Epidermal melanocyte (primary cell): Measurements from ENCODE around the gene TAS2R1.

ENCODE experiments used
- DNase-seq: peaks from one replicate; pipeline ENCODE4 v3.0.0; 2011; ENCODE audit warnings: low spot score; ENCODE audit not compliant: insufficient read length

Gene TAS2R1, protein sequence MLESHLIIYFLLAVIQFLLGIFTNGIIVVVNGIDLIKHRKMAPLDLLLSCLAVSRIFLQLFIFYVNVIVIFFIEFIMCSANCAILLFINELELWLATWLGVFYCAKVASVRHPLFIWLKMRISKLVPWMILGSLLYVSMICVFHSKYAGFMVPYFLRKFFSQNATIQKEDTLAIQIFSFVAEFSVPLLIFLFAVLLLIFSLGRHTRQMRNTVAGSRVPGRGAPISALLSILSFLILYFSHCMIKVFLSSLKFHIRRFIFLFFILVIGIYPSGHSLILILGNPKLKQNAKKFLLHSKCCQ

DNA sequence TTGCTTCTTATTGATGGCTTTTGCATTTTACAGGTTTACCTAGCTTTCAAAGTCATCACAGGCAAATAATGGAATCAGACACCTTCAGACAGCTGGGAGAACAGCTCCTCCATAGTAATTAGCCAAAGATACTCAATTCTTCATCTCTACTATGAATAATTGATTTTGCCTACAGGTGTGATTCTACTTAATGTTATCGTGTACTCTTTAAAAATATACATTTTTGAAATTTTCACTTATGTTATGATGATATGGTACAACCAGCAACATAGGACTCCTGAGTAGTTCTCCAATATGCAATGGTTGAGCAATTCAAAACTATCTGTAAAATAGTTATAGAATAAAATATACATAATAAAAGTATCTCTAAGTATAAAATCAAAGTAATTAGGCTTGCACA is at the start of gene TAS2R1:
TSS of gene TAS2R1 (minus strand) at position 101 of the 400 bp plus-strand sequence. CDS start 319 bp downstream, outside the sequence.
- no peak for DNase-seq

DNA sequence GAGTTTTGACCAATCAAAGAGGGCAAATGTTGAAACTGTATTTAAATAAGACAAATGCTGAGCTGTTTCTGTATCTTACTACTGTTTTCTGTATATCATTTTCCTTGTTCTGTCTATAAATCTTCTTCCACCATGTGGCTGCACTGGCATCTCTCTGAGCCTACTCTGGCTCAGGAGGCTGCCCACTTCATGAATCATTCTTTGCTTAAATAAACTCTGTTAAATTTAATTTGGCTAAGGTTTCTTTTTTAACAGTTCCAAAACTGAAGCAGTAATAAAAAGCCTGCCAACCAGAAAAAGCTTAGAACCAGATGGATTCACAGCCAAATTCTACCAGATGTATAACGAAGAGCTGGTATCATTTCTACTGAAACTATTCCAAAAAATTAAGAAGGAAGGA is 40.2 kb upstream of the TAS2R1 start:
- no peak for DNase-seq

DNA sequence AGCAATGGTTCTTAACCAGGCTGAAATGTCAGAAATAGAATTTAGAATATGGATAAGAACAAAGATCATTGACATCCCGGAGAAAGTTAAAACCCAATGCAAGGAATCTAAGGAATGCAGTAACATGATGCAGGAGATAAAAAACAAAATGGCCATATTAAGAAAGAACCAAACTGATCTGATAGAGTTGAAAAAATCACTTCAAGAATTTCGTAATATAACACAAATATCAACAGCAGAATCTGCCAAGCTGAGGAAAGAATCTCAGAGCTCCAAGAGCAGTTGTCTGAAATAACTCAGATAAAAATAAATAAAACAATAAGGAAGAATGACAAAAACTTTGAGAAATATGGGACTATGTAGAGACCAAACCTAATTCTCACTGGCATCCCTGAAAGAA is 37.8 kb upstream of the TAS2R1 start:
- no peak for DNase-seq

DNA sequence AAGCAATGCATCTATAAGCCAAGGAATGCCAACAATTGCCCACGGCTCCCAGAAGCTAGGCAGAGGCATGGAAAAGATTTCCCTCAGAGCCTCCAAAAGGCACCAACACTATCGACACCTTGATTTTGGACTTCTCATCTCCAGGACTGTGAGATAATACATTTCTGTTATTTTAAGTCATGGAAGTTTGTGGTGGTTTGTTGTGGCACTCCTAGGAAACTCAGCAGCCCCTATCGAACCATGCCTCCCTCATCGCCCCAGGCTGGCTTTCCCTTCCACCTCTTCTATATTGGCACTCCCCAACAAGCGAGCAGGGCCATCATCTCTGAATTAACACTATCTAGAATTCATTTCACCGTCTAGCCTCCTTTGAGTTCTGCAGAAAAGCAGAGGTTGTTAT is 33.7 kb upstream of the TAS2R1 start:
- no peak for DNase-seq

DNA sequence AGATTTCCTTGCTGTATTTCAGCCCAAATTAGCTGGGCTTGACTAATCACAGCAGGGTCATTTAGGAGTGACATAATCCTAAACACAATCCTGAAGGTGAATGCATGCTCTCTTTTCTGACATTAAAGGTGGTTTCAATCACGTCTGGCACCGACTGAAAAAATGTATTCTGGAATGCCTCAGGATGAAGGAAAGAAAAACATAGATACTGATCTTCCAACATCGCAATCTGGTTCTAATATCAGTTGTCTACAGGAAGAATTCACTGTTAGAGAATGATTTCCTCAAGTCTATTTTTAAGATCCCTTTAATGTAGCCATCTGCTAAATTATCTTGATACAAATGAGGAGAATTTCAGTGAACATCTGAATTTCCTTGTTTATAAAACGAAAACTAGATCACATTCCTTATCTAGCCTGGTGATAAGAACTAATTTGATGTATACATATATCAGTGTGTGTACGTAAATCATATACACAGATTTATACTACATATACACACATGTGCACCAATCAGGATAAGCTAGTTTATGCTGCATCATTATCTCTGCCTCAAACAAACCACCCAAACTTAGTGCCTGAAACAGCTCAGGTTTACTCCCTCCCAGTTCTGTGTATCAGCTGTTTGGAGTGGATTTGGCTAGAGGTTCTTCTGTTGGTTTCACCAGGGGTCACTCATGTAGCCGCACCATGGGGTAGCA is 31.3 kb upstream of the TAS2R1 start:
- DNase-seq = no peak

DNA sequence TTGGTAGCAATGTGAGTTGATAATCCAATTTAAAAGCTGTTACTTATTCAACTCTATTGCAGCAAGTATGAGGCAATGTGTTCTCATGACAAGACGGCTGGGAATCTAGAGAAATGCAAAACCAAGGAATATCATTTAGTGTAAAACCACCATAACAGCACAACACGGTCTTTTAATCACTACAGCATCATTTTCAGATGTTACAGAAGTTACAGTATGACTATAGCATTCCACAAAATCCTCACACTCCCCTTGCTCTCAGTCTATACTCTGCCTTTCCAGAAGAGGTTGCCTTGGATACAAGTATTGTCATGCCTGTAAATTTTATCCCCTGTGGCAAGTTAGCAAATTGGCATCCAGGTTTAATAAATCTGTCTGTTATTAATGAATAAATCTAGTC is 28.6 kb upstream of the TAS2R1 start:
- no peak for DNase-seq

DNA sequence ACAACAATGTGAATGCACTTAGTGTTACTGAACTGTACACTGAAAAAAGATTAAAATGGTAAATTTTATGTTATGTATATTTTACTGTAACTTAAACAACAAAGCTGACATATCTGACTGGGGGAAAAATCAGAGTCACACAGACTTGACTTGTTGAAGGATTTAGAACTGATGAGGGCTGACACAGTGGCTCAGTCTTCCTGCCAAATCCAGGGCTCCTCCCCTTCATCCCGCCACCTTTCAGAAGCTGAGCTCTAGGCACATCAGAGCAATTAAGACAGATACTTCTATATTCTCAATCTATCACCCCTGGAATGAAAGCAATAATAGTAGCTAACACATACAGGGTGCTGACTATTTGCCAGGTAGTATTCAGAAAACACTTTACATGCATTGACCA is 27.7 kb upstream of the TAS2R1 start:
- DNase-seq = no peak

DNA sequence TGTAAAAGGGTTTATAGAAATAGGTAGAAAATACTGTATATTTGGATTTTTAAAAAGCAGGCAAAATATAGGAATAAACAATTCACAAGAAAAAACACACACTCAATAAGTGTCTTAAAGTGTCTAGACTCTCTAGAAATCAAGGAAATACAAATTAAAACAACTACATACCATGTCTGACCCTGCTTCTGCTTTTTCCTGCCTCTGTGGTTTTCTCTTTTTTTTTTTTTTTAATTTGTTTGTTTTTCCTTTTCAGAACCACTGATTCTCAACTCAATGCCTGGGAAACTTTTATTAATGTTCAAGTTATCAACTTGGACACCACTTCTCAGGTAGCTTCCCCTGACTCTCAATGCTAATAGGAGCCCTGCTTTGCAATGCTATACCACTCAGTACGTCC is 25.5 kb upstream of the TAS2R1 start:
- no peak for DNase-seq

DNA sequence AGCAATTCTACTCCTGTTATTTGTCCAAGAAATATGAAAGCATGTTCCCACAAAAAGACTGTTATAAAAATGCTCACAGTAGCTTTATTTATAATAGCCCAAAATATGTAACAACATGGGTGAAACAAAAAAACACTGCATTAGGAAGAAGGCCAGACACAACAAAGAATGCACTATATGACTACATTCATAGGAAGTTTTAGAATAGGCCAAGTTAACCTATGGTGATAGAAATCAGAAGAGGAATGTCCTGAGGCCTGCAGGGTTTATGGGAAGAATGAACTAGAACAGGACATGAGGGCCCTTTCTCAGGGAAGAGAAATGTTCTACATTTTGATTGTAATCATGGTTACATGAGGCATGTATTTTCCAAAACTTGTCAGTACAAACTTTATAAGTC is 24.7 kb upstream of the TAS2R1 start:
- DNase-seq = no peak

DNA sequence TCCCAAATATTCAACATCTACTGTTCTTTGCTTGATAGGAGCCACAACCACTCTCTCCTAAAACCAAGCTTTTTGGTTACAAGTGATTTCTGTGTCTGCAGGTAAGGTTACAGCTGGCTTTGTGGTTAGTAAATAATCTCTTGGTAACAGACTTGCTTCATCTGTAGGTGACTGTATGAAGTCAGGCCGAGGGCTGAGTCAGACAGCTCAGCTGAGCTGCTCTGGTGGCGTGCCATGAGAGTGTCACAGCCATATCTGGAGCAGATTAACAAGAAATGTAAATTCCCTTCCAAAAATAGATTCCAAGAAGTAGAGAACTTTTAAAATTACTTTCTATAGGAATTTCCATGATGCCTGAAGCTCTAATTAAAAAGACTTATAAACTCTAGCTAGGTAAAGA is 23.7 kb upstream of the TAS2R1 start:
- DNase-seq = no peak

DNA sequence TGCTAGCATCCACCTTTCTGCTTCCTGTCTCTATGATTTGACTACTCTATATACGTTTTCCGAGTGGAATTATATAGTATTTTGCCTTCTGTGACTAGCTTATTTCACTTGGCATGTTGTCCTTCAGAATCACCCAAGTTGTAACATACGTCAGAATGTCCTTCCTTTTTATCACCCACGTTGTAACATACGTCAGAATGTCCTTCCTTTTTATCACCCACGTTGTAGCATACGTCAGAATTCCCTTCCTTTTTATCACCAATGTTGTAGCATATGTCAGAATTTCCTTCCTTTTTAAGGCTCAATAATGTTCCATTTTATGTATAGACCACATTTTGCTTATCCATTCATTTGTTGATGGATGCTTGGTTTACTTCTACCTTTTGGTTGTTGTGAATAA is 22.9 kb upstream of the TAS2R1 start:
- no peak for DNase-seq

DNA sequence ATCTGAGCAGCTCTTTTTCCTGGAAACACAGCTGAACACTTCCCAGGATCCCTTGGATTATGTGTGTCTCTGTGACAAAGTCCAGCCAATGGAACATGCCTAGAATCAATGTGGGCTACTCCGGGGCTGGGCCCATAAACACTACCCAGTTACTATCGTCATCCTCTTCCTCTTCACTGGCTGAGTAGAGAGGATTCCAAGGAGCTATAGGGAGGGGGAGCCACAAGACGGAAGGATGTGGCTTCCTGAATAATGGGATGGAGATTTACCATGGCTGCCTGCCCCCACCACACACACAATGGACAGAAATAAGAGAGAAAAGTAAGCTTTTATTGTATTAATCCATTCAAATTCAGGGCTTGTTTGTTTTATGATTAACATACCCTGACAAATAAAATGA is 22.1 kb upstream of the TAS2R1 start:
- DNase-seq = no peak

DNA sequence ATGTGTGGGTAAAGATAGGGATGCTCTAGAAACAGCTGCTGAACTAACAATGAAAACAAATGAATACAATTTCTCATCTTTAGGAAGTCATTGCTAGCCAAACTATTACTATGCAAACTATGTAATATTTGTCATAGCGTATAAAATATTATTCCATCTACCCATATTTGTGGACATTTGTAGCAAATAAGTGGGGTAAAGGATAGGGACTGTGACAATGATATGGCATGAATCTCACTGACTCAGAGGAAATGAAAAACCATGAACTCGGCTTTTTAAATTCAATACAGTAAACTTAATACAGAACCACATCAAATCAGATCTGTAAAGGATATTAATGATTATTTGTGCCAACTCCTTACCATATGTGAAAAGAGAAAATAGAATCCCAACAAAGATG is 16.7 kb upstream of the TAS2R1 start:
- no peak for DNase-seq

DNA sequence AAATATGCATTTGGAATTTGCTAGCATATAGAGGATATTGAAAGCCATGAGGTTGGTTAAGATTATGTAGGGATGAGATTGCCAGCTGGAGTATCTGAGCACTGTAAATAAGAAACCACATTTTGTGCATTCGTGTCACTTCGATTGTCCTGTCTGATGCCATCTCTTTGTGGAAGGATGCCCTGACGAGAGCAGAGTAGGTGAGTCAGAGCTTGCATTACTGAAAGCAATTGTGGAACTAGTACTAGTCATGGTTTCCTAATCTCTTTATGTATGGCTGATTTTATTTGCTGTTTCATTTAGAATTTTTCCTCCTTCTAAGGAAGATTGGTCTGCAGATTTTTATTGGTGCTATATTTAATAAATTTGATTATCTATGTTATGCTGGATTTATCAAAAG is 14.5 kb upstream of the TAS2R1 start:
- no peak for DNase-seq

DNA sequence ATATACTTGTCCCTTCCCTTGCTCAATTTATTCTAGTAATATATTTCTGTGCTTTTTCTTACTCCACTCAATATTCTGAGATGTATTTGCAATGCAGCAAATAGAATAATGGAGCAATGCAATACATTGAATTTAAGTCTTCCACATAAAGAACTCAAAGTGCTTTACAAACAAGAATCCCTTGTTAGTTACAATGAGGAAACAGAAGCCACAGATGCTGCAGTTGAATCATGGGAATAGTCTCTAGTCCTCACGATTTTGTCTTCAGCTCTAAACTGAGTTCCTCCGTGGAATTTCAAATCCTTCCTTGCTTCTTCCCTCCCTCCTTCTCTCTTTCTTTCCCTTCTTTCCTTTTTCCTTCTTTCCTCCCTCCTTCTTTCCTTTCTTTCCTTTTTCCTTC is 12.5 kb upstream of the TAS2R1 start:
- DNase-seq = no peak

DNA sequence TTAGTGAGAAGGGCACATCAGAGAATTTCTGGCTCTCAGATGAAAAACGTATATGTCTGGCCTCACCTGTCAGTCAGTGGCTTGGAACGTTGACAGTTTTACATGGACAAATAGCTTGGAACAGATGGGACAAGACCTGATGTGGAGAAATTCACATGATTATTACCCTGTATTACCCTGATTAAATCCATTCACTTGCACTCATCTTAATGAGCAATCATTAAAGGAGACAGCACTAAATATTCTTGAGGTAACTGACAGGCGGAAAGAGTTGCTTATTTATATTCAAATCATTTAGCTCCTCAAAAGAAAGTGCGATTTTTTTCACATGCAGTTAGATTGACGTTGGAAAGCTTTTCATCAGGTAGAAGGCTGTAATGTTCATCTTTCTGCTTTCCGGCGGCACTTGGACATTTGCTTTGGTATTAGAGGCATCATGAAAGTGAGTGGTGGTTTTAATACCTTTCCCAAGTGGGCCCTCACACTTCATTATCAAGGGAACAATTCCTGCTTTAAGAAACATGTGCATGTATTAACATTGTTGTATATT is 11.7 kb upstream of the TAS2R1 start:
- DNase-seq = no peak

DNA sequence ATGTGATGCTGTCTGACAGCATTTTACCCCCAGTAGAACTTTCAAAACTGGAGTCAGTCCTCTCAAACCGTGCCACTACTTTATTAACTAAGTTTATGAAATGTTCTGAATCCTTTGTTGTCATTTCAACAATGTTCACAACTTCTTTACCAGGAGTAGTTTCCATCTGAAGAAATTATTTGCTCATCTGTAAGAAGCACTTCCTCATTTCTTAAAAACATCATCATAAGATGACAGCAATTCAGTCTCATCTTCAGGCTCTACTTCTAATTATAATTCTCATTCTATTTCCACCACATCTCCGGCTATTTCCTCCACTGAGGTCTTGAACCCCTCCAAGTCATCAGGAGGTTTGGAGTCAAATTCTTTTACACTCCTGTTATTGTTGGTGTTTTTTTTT is 2.3 kb upstream of the TAS2R1 start:
- no peak for DNase-seq

DNA sequence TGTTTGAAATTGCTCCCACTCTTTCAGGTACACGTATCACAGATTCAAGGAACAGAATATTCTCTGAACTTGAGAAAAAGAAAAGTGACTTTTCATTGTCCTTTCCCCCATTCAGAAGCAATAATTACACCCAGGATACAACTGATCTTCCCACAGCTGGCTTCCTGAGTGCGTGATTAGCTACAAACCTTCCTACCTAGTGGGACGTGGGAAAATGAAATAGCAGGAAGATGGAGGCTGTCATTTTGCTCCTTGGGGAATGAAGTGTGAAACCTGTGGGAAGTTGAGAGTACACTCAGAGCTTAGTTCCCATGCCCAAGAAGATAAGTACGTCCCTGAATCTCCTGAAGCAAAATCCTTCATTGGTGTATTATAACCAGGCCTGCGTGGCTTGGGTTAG is 2.6 kb downstream of the TAS2R1 start:
- DNase-seq = no peak

DNA sequence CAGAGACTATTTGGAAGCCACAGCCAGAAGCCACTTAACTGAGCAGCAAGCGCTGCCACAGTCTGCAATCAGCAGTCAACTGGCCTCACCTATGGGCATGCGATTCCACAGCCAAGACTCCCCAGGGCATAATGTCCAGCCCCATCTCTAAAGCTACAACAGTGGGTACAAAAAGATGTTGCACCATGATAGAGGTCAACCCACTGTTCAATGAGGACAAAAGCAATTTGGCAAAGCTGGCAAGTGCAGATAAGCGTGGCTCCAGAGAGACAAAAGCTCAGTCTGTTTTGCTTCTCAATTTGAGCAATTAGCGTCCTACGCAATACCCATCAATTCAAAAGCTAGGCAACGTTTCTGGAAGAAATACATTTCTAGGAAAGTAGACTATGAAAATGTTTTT is 3.2 kb downstream of the TAS2R1 start:
- DNase-seq = no peak

DNA sequence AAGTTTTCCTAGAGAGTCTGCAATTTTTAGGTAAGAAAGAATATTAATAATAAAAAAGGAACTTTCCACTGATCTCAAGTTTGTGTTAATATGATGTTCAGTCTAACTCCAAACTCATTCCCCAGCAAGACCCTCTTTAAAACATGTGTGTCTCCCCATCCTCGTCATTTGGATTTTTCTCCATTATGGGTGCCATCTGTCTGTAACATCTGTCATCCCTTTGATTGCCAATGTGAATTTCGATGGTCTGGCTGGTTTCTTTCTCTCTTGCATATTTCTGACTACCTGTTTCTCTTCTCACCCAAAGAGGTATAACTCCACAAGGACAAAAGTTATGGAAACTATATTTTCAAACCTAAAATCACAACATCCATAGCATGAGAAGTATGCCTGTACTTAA is 4.4 kb downstream of the TAS2R1 start:
- DNase-seq = no peak

DNA sequence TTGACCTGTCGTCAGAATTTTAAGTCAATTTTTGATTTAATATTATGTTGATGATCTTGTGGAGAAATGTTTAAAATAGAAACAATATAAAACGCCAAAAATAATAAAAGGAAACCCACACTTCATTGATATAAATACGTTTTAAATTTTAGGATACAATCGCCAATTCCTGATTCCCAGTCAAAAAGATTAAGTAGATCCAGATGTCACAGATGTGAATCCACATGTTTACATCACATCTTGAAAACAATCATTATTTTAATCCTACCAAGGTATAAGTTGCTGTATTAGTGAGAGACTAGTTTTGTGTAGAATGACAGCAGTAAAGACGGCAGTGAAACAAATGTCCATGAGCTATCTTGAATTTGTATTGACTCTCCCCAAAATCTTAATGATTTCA is 4.9 kb downstream of the TAS2R1 start:
- DNase-seq = no peak

DNA sequence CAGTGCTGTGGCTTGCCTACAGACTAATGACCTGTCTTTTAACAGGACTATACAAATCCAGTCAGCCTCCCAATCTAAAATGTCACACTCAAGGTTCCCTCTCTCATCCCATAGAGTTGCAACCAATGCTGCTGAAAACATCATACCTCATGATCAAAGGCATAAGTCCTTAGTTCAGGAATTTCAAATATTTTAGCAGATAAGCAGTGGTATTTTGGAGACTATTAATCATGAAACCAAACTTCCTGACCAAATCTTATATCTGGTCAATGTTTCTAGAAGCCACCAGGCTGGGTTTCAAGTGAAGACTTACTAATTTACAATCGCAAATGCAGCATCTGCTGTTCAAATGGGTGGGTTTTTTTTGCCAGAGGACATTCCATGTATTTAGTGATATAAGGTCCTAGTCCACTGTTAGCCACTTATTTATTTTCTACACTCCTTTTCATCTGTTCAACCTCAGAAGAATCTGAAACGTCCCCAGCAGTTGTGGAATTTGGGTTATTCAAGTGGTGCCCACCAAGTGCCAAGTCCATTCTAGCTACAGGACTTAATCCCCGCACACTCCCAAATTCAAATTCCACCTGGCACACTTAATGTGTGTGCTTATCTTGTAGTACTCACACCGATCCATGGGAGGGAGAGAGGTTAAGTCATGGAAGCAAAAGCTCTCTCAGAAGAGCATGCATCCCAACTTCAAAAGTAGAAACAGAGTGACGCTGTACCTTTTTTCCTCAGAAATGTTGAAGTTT is 5.8 kb downstream of the TAS2R1 start:
- no peak for DNase-seq
